ENCODE results near the gene CTDP1. TPM values are rescaled to one million over a fixed set of nuclear protein-coding genes. Genes with fewer than 3 reads are reported as not detected.

CTDP1 gene
- total RNA-seq, 2 donors from 2014 or later, result 8.8 to 21.8 TPM

DNA sequence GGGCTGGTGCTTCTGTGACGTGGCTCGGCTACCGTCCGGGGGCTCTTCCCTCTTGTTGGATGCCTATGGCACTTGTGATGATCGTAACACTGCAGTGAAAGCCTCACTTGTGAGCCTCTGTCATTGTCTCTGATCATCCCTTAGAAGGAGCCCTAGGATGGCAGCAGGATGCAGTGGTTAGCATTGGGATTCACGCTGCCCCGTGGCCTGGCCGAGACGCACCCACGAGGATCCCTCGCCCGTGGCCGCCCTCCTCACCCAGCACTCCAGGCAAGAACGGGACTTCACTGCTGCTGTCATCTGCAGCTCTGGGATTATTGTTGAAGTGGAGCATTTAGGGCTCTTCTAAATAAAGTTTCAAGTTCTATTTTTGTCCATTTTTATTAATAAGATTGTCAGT lies 46.8 kb upstream of the CTDP1 start:
- no peak for ATAC-seq
- Histone ChIP-seq H3K36me3 (replicated peaks in 1 of 2; ENCODE audit: insufficient read depth in 1 of 2, low read depth in 2 of 2) (no peaks in the 10 kb centered on the region), H3K4me1 (no peaks in the 10 kb centered on the region), H3K4me3 (no peak overlapping the region), H3K27me3 (peaks cover 0 to 6% of the 10 kb centered on the region in 2 donors), H3K9me3 (no peaks in the 10 kb centered on the region), H3K27ac (no peak overlapping the region)
- intact Hi-C loops (cut with DNase I), result no loop called here
- WGBS, 2 donors, result 86 to 87% methylated on average over 13 to 14 of the region's 14 CpGs
- TF ChIP-seq POLR2A (IDR thresholded peaks at IDR 0.05), result no peak
- no peak for TF ChIP-seq CTCF (IDR thresholded peaks at IDR 0.05)
- no peak for DNase-seq

DNA sequence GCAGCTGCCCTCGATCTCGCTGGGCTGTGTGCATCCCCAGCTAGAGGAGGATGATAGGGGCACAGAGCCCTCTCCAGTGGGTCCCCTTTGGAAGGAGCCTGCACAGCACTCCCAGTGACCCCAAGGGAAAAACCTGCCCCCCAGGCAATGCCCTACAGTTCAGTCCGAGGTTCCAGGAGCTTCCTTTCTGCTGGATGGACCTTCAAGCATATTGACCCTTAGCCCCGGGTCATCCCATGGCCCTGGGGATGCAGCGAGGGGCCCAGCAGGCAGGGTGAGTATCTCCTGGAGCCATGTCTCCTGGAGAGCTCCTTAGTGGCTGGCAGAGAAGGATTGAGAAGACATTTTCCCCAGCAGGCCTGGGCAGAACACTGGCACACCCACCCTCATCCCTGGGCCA lies 45.4 kb upstream of the CTDP1 start:
- Histone ChIP-seq H3K27ac (no peak overlapping the region), H3K4me3 (no peak overlapping the region), H3K36me3 (replicated peaks in 1 of 2; ENCODE audit: insufficient read depth in 1 of 2, low read depth in 2 of 2) (no peaks in the 10 kb centered on the region), H3K27me3 (peaks cover 0 to 6% of the 10 kb centered on the region in 2 donors), H3K4me1 (no peaks in the 10 kb centered on the region), H3K9me3 (no peaks in the 10 kb centered on the region)
- intact Hi-C loops (cut with DNase I), result no loop called here
- WGBS, 2 donors, result 85 to 94% methylated on average over 2 to 5 of the region's 5 CpGs
- DNase-seq, result no peak
- ATAC-seq, result no peak
- TF ChIP-seq CTCF (IDR thresholded peaks at IDR 0.05) (no peak), POLR2A (IDR thresholded peaks at IDR 0.05) (no peak)

DNA sequence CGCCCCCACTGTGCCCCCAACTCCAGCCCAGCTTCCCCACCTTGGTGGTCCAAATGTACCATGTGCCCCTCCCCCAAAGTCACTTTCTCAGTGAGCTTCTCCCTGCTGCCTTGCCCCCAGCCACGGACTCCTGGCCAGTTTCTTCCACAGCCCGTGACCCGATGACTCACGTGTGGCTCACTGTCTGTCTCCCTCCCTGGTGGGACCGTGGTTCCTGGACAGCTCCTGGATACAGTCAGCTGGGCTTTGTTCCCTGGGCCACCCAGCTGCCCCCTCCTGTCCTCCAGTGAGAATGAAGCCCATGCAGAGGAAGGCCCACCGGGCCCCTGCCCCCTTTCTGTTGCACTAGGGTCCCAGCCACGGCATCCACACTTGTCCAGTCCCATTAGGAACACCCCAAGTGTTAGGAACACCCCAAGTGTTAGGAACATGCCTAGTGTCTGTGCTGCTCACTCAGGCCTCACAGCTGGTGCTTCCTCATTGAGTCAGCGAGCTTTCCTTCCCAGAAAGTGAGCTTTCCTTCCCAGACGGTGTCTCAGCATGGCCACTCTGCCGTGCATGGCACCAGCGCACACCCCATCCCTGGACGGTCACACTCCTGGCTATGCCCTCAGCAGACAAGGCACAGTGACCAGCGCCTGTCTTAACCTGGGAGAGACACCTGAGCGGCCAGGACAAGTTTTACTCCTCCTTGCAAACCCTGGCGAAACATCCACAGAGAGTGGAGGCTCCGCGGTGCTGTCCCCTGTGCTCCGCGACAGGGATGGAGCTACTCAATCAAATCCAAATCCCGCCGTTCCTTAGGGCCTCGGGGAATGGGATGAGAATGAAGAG lies 44.8 kb upstream of the CTDP1 start:
- Histone ChIP-seq H3K9me3 (no peaks in the 10 kb centered on the region), H3K27me3 (peaks cover 0 to 6% of the 10 kb centered on the region in 2 donors), H3K4me1 (no peaks in the 10 kb centered on the region), H3K27ac (no peak overlapping the region), H3K4me3 (no peak overlapping the region), H3K36me3 (replicated peaks in 1 of 2; ENCODE audit: insufficient read depth in 1 of 2, low read depth in 2 of 2) (no peaks in the 10 kb centered on the region)
- 70 to 81% methylated on average over 12 to 22 of the region's 23 CpGs for WGBS, 2 donors
- intact Hi-C loops (cut with DNase I), result no loop called here
- ATAC-seq, result no peak
- no peak for TF ChIP-seq POLR2A (IDR thresholded peaks at IDR 0.05)
- no peak for TF ChIP-seq CTCF (IDR thresholded peaks at IDR 0.05)
- no peak for DNase-seq

- H3K4me3 ChIP-seq, result no peak overlapping the region
These were observed 44.2 kb upstream of the CTDP1 start for GRCh38 chr18:79635427-79635726.

More at GRCh38 chr18:79635427-79635726, 44.2 kb upstream of the CTDP1 start:
- Histone ChIP-seq H3K27me3 (peaks cover 0 to 6% of the 10 kb centered on the region in 2 donors), H3K4me1 (no peaks in the 10 kb centered on the region), H3K9me3 (no peaks in the 10 kb centered on the region), H3K27ac (no peak overlapping the region), H3K36me3 (replicated peaks in 1 of 2; ENCODE audit: insufficient read depth in 1 of 2, low read depth in 2 of 2) (no peaks in the 10 kb centered on the region)
- WGBS, 2 donors, result 81 to 82% methylated on average over 15 of the region's 15 CpGs
- TF ChIP-seq POLR2A (IDR thresholded peaks at IDR 0.05) (no peak), CTCF (IDR thresholded peaks at IDR 0.05) (no peak)
- intact Hi-C loops (cut with DNase I), result no loop called here
- DNase-seq, result no peak
- no peak for ATAC-seq

All from body of pancreas (tissue), 4 donors.